Muscle layer of colon (tissue), 2 donors: ENCODE data around the gene MYMX.

ENCODE experiments used
- H3K27ac ChIP-seq: one replicate; pipeline ENCODE4 v1.7.0; 2013; ENCODE audit warnings: low read depth, mild to moderate bottlenecking, low read length, moderate library complexity
- H3K27me3 ChIP-seq, 2 donors: one replicate each; pipeline ENCODE4 v1.7.0; 2013; ENCODE audit warnings: low read length in 2 of 2, mild to moderate bottlenecking in 2 of 2; ENCODE audit not compliant: insufficient read depth in 2 of 2, control insufficient read depth in 1 of 2
- H3K36me3 ChIP-seq: one replicate; pipeline ENCODE4 v1.7.0; 2013; ENCODE audit warnings: mild to moderate bottlenecking, low read length; ENCODE audit not compliant: insufficient read depth
- H3K4me1 ChIP-seq: one replicate; pipeline ENCODE4 v1.7.0; 2013; ENCODE audit warnings: mild to moderate bottlenecking, low read length; ENCODE audit not compliant: insufficient read depth
- H3K4me3 ChIP-seq, 2 donors: one replicate each; pipeline ENCODE4 v1.7.0; 2013; ENCODE audit warnings: low read length in 2 of 2, low read depth in 1 of 2, mild to moderate bottlenecking in 1 of 2, moderate library complexity in 1 of 2
- H3K9ac ChIP-seq: one replicate; pipeline ENCODE4 v1.7.0; 2013; ENCODE audit warnings: low read length
- H3K9me3 ChIP-seq: one replicate; pipeline ENCODE4 v1.7.0; 2013; ENCODE audit warnings: mild to moderate bottlenecking, low read length
- donor health status: abdominal sarcoma.
- donor health status: Adenocarcinoma of cecum.

The MYMX gene

DNA sequence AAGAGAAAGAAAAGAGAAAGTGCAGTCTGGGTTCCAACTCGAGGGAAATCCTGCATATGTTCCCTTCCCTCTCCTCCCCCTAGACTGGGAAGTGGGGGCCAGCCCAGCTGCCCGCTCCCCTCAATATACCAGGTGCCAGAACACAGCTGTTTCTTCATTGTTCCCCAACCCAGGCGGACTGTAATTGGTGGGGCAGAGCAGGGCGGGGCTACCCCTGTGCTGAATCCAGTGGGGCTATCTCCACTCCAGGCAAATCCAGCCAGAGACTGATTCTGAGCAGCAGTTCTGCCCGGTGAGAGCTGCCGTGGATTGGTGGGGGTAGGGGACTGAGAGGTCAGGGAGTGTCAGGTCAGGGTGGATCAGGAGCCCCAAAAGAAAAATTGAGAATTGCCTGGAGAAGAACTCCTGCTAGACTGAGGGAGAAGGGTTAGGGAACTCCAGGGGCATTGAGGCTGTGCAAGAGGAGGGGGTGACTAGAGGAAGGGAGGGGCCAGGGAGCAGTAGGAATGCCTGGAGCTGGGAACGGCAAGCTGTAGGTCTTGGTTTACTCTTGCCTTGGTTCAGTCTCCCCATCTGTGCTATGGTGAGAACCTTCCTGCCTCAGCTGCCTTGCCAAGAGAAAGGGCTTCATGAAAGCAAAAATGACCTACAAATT, at the start of gene MYMX:
MYMX (plus strand) TSS at position 250 of the 655 bp plus-strand sequence. CDS start 546 bp downstream, outside the sequence.
- Histone ChIP-seq H3K4me1 (peaks cover 49% of the 10 kb centered on the region), H3K27me3 (no peaks in the 10 kb centered on the region), H3K9me3 (no peaks in the 10 kb centered on the region), H3K4me3 (peak within 1 kb of the TSS in 1 of 2 donors; percentile 35), H3K36me3 (no peaks in the 10 kb centered on the region), H3K27ac (peak within 1 kb of the TSS; percentile 80), H3K9ac (peak within 1 kb of the TSS; percentile 4)

DNA sequence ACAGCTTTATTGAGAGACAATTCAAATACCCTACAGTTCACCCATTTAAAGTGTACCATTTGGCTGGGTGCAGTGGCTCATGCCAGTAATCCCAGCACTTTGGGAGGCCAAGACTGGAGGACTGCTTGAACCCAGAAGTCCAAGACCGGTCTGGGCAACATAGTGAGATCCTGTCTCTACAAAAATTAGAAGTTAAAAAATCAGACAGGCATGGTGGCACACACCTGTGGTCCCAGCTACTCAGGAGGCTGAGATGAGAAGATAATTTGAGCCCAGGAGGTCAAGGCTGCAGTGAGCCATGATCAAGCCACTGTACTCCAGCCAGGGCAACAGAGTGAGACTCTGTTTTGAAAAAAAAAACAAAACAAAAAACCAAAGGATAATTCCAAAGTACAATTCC, 49.2 kb upstream of the MYMX start:
- no peaks in the 10 kb centered on the region for H3K36me3 ChIP-seq
- peaks cover 2% of the 10 kb centered on the region for H3K4me1 ChIP-seq
- no peaks in the 10 kb centered on the region for H3K9me3 ChIP-seq
- no peaks in the 10 kb centered on the region for H3K27me3 ChIP-seq
- no peak overlapping the region for H3K27ac ChIP-seq
- H3K9ac ChIP-seq = no peak overlapping the region
- H3K4me3 ChIP-seq = no peak overlapping the region

DNA sequence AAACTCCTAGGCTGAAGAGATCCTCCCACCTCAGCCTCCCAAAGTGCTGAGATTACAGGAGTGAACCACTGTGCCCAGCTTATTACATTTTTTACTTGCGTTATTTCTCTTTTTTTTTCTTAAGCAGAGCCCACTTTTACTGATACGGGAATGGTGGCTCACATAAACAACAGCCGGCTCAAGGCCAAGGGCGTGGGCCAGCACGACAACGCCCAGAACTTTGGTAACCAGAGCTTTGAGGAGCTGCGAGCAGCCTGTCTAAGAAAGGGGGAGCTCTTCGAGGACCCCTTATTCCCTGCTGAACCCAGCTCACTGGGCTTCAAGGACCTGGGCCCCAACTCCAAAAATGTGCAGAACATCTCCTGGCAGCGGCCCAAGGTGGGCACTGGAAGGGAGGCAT, 47.6 kb upstream of the MYMX start:
- Histone ChIP-seq H3K4me3 (no peak overlapping the region), H3K9me3 (no peaks in the 10 kb centered on the region), H3K27me3 (no peaks in the 10 kb centered on the region), H3K27ac (no peak overlapping the region), H3K4me1 (peaks cover 8% of the 10 kb centered on the region), H3K9ac (no peak overlapping the region), H3K36me3 (no peaks in the 10 kb centered on the region)

DNA sequence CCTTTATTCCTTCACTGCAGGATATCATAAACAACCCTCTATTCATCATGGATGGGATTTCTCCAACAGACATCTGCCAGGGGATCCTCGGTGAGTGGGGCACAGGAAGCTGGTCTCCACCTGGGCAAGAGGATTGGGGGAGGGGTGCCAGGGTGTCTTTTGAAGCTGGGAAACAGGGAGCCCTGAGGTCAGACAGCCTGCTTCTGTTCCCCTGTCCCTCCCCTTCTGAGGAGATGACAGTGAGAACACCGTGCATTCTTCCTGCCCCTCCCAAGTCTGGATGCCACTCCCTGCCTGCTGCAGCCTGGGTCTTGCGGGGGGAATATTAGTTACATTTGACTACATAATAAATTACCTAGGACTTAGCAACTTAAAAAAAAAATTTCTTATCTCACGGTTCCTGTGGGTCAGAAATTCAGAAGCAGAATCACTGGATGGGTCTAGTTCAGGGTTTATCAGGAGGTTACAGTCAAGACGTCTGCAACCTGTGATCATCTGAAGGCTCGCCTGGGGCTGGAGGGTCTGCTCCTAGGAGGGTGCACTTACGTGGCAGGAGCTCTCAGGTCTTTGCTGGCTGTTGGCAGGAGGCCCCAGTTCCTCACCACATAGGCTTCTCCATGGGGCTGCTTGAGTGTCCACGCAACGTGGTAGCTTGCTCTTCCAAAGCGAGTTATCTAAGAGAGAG, 46.7 kb upstream of the MYMX start:
- H3K27me3 ChIP-seq = no peaks in the 10 kb centered on the region
- no peak overlapping the region for H3K27ac ChIP-seq
- no peak overlapping the region for H3K9ac ChIP-seq

DNA sequence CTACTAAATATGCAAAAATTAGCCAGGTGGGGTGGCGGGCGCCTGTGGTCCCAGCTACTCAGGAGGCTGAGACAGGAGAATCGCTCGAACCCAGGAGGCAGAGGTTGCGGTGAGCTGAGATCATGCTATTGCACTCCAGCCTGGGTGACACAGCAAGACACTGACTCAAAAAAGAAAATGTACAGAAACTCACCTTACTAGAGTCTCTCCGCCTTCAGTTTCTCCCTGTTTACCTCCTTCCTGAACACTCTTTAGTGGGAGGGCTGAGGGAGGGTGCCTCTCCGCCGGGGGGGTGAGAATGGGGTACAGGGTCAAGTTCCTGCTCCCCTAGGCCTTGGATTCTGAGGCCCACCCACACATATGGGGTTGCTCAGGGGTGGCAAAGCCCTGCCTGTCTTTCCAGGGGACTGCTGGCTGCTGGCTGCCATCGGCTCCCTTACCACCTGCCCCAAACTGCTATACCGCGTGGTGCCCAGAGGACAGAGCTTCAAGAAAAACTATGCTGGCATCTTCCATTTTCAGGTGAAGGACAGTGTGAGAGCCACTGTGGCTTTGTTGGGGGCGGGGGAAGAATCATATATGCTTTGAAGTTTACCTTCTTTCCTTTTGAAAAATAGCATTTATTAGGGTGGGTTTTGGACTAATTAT, 44.7 kb upstream of the MYMX start:
- no peaks in the 10 kb centered on the region for H3K9me3 ChIP-seq
- peaks cover 8% of the 10 kb centered on the region for H3K4me1 ChIP-seq
- H3K27me3 ChIP-seq = no peaks in the 10 kb centered on the region
- no peak overlapping the region for H3K27ac ChIP-seq
- H3K36me3 ChIP-seq = no peaks in the 10 kb centered on the region
- H3K9ac ChIP-seq = no peak overlapping the region
- H3K4me3 ChIP-seq = no peak overlapping the region

More for the DNA sequence above, 46.7 kb upstream of the MYMX start:
- H3K36me3 ChIP-seq = no peaks in the 10 kb centered on the region
- peaks cover 8% of the 10 kb centered on the region for H3K4me1 ChIP-seq
- no peak overlapping the region for H3K4me3 ChIP-seq
- no peaks in the 10 kb centered on the region for H3K9me3 ChIP-seq

DNA sequence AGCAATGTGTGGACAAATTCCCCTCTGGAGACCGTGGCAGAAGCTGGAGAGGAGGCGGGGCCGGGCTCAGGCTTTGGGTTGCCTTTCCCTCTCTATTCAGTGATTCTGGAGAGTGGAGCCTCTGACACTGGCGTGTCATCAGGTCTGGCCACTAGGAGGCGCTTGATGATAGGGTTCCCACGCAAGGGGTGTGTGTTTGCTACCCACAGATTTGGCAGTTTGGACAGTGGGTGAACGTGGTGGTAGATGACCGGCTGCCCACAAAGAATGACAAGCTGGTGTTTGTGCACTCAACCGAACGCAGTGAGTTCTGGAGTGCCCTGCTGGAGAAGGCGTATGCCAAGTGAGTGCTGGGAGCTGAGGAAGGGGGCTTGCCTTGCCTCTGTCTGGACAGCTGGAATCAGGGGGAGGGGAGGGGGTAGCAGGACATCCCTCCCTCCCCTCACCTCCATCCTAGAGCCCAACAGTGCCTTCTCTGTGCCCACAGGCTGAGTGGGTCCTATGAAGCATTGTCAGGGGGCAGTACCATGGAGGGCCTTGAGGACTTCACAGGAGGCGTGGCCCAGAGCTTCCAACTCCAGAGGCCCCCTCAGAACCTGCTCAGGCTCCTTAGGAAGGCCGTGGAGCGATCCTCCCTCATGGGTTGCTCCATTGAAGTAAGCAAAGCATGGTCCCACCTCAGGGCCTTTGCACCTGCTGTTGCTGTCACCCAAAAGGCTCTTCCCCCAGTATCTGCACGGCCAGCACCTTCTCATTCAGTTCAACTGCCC, 43.8 kb upstream of the MYMX start:
- no peaks in the 10 kb centered on the region for H3K27me3 ChIP-seq
- H3K9ac ChIP-seq = no peak overlapping the region
- H3K4me3 ChIP-seq = no peak overlapping the region
- no peak overlapping the region for H3K27ac ChIP-seq
- no peaks in the 10 kb centered on the region for H3K9me3 ChIP-seq
- H3K4me1 ChIP-seq = peaks cover 8% of the 10 kb centered on the region
- H3K36me3 ChIP-seq = no peaks in the 10 kb centered on the region

DNA sequence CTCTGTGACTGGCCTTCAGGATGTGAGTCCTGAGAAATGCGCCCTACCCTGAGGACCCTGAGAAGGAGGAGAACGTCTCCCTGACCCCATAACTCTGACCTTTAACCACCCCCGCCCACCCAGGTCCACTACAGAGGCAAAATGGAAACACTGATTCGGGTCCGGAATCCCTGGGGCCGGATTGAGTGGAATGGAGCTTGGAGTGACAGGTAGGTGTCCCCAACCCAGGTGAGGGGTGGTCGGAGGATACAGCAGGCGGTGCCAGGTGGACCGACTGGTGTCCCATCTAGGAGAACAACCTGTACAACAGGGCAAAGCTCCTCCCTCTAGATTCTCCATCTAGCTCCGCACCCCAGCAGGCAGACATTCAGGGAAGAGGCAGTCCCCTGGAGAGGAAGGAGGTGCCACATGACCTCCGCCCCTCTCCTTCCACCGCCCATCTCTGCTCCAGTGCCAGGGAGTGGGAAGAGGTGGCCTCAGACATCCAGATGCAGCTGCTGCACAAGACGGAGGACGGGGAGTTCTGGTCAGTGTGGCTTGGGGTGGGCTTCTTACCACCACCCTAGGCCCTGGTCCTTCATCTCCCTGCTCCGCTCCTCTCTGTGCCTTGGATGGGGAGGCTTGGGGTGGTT, 40.5 kb upstream of the MYMX start:
- no peak overlapping the region for H3K27ac ChIP-seq
- no peak overlapping the region for H3K4me3 ChIP-seq
- H3K9ac ChIP-seq = no peak overlapping the region
- no peaks in the 10 kb centered on the region for H3K27me3 ChIP-seq
- peaks cover 8% of the 10 kb centered on the region for H3K4me1 ChIP-seq
- no peaks in the 10 kb centered on the region for H3K9me3 ChIP-seq
- no peaks in the 10 kb centered on the region for H3K36me3 ChIP-seq

DNA sequence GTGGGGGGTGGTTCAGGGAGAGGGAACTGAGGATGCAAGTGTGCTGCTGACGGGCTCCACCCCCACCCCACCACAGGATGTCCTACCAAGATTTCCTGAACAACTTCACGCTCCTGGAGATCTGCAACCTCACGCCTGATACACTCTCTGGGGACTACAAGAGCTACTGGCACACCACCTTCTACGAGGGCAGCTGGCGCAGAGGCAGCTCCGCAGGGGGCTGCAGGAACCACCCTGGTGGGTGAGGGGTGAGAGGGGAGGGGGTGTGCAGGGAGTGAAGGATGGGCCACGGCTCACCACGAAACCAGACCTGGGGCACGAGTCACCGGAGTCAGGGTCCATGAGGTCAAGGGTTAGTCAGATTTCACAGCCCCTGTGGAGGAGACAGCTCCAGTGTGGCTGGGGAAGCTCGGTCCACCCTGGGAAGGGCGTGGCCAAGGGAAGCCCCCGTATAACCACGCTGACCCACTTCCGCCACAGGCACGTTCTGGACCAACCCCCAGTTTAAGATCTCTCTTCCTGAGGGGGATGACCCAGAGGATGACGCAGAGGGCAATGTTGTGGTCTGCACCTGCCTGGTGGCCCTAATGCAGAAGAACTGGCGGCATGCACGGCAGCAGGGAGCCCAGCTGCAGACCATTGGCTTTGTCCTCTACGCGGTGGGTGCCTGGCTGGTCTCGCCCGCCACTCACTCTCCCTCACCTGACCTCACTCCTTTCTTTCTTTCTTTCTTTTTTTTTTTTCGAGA, 39.8 kb upstream of the MYMX start:
- Histone ChIP-seq H3K4me1 (peaks cover 8% of the 10 kb centered on the region), H3K4me3 (no peak overlapping the region), H3K27me3 (no peaks in the 10 kb centered on the region), H3K9ac (no peak overlapping the region), H3K9me3 (no peaks in the 10 kb centered on the region), H3K27ac (no peak overlapping the region), H3K36me3 (no peaks in the 10 kb centered on the region)

DNA sequence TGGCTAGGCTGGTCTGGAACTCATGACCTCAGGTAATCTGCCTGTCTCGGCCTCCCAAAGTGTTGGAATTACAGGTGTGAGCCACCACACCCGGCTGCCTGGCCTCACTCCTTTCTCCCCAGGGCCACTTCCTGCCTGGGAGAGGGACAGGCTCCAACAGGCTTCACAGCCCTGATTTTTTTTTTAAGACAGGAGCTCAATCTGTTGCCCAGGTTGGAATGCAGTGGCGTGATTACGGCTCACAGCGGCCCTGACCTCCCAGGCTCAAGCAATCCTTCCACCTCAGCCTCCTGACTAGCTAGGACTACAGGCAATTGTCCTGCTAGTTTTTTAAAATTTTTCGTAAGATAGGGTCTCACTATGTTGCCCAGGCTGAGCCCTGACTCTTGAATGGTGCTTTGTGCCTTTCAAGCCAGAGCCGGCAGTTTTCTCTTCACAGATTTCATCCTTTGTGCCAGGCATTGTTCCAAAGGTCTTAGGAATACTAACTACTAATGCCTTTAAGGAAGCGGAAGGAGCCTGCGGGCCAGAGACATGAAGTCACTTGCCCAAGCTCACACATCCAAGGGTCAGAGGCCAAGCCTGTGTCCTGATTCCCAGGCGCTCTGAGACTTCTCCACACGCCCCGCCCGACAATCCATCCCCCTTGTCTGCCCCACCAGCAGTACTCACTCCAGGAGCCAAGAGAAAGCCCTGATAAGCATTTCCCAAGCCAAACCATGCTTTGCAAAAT, 38.9 kb upstream of the MYMX start:
- no peaks in the 10 kb centered on the region for H3K9me3 ChIP-seq
- no peaks in the 10 kb centered on the region for H3K27me3 ChIP-seq
- H3K4me3 ChIP-seq = no peak overlapping the region
- peaks cover 3% of the 10 kb centered on the region for H3K4me1 ChIP-seq
- H3K27ac ChIP-seq = no peak overlapping the region
- no peak overlapping the region for H3K9ac ChIP-seq
- H3K36me3 ChIP-seq = no peaks in the 10 kb centered on the region

DNA sequence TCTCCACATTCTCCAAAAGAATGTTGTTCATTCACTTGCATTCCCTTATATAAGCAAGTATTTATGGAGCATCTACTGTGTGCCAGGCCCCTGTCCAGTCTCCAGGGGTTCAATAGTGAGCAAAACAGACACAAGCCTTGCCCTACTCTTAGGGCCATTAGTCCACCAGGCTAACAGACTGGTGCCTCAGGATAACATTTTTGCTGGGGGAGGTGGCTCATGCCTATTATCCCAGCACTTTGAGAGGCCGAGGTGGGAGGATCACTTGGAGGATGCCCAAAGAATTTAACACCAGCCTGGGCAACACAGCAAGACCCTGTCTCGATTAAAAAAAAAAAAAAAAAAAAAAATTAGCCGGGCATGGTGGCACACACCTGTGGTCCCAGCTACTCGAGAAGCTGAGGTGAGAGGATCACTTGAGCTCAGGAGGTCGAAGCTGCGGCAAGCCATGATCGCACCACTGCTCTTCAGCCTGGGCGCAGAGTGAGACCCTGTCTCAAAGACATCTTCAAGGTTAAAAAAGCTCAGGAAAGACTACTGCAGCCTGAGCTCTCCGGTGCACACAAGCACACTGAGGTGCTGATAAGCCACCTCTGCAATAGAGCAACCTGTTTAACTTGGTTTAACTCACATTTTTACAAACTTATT, 38.2 kb upstream of the MYMX start:
- H3K4me1 ChIP-seq = no peaks in the 10 kb centered on the region
- no peak overlapping the region for H3K27ac ChIP-seq
- no peaks in the 10 kb centered on the region for H3K27me3 ChIP-seq
- H3K36me3 ChIP-seq = no peaks in the 10 kb centered on the region
- H3K4me3 ChIP-seq = no peak overlapping the region
- no peaks in the 10 kb centered on the region for H3K9me3 ChIP-seq
- no peak overlapping the region for H3K9ac ChIP-seq
